IMR-90 (cell line): ENCODE data around the gene DNAJB12. TPM values are rescaled to one million over a fixed set of nuclear protein-coding genes. Genes with fewer than 3 reads are reported as not detected.

Source experiments
- ATAC-seq: fragments of 200-7000 bp; cut with Tn5 transposase; 2 replicates; pipeline ENCODE4 v1.9.1; 2020; ENCODE audit warnings: low read depth, mild to moderate bottlenecking, moderate library complexity
- BruUV-seq: library from RNA; stranded (reverse); fragments of 400-500 nt; replicated peaks from 2 replicates; lab custom pipeline; 2021; lab: Mats Ljungman, UMichigan
- CTCF ChIA-PET: fragments of 300-600 bp; formaldehyde crosslinking; extraction: SDS; loops from one replicate; lab custom pipeline; 2021; ENCODE audit warnings: antibody characterized with exemption; lab: Yijun Ruan, JAX
- POLR2A ChIA-PET: fragments of 300-600 bp; sonication (Branson Sonifier 250); formaldehyde crosslinking; loops from one replicate; lab custom pipeline; 2022; ENCODE audit warnings: antibody characterized with exemption; ENCODE audit not compliant: unreplicated experiment; lab: Charles Lee
- DNase-seq: peaks from one replicate; pipeline ENCODE4 v3.0.0; 2013
- H2AFZ ChIP-seq: replicated peaks from 2 replicates; pipeline ENCODE3; 2013; ENCODE audit warnings: low read length, mild to moderate bottlenecking; ENCODE audit not compliant: poor library complexity
- H2AK5ac ChIP-seq: 2 replicates; pipeline ENCODE4 v1.6.1; 2013; ENCODE audit warnings: low read depth, low read length, inconsistent platforms
- H2AK9ac ChIP-seq: replicated peaks from 2 replicates; pipeline ENCODE3; 2013; ENCODE audit warnings: mild to moderate bottlenecking, low read depth, low read length, moderate library complexity; ENCODE audit not compliant: poor library complexity
- H2BK120ac ChIP-seq: 2 replicates; pipeline ENCODE4 v1.6.1; 2013; ENCODE audit warnings: low read depth, low read length, inconsistent platforms
- H2BK15ac ChIP-seq: 3 replicates; pipeline ENCODE4 v1.6.1; 2013; ENCODE audit warnings: low read depth, low read length, inconsistent platforms
- H2BK20ac ChIP-seq: 2 replicates; pipeline ENCODE4 v1.6.1; 2013; ENCODE audit warnings: low read depth, mild to moderate bottlenecking, inconsistent platforms, low read length, moderate library complexity
- H2BK5ac ChIP-seq: 2 replicates; pipeline ENCODE4 v1.6.1; 2013; ENCODE audit warnings: mild to moderate bottlenecking, low read depth, low read length, inconsistent platforms; ENCODE audit not compliant: poor library complexity, severe bottlenecking
- H3K14ac ChIP-seq: replicated peaks from 2 replicates; pipeline ENCODE4 v1.6.1; 2013; ENCODE audit warnings: low read depth, low read length, inconsistent platforms
- H3K18ac ChIP-seq: 2 replicates; pipeline ENCODE4 v1.6.1; 2013; ENCODE audit warnings: low read depth, low read length, control low read depth
- H3K23ac ChIP-seq: 2 replicates; pipeline ENCODE4 v1.6.1; 2013; ENCODE audit warnings: low read depth, low read length, inconsistent platforms
- H3K27ac ChIP-seq: 2 replicates; pipeline ENCODE4 v1.5.1; 2013; ENCODE audit warnings: mild to moderate bottlenecking, control low read depth, low read length; ENCODE audit not compliant: insufficient read depth
- H3K27me3 ChIP-seq: 2 replicates; pipeline ENCODE4 v1.6.1; 2013; ENCODE audit warnings: low read length; ENCODE audit not compliant: control insufficient read depth, insufficient read depth
- H3K36me3 ChIP-seq: 2 replicates; pipeline ENCODE4 v1.6.1; 2013; ENCODE audit warnings: low read length, mixed read lengths; ENCODE audit not compliant: control insufficient read depth, insufficient read depth
- H3K4ac ChIP-seq: 2 replicates; pipeline ENCODE4 v1.6.1; 2013; ENCODE audit warnings: low read depth, low read length, inconsistent platforms
- H3K4me1 ChIP-seq: 2 replicates; pipeline ENCODE4 v1.6.1; 2013; ENCODE audit warnings: low read length, mixed read lengths; ENCODE audit not compliant: control insufficient read depth, insufficient read depth
- H3K4me2 ChIP-seq: 2 replicates; pipeline ENCODE4 v1.6.1; 2013; ENCODE audit warnings: low read depth, mild to moderate bottlenecking, control low read depth, low read length, moderate library complexity
- H3K4me3 ChIP-seq: 2 replicates; pipeline ENCODE4 v1.5.1; 2013; ENCODE audit warnings: low read depth, mild to moderate bottlenecking, control low read depth, low read length, moderate library complexity; ENCODE audit not compliant: insufficient read depth
- H3K56ac ChIP-seq: 2 replicates; pipeline ENCODE4 v1.6.1; 2013; ENCODE audit warnings: low read length, inconsistent platforms; ENCODE audit not compliant: insufficient read depth; ENCODE audit errors: extremely low read depth
- H3K79me1 ChIP-seq, 2 experiments: 2 replicates each; pipeline ENCODE4 v1.6.1; 2013; ENCODE audit warnings: low read length in 2 of 2, inconsistent platforms in 1 of 2, low read depth in 1 of 2
- H3K9ac ChIP-seq: 2 replicates; pipeline ENCODE4 v1.6.1; 2013; ENCODE audit warnings: low read depth, low read length, control low read depth
- H3K9me1 ChIP-seq: 2 replicates; pipeline ENCODE4 v1.6.1; 2013; ENCODE audit warnings: low read length, inconsistent platforms; ENCODE audit not compliant: insufficient read depth
- H3K9me3 ChIP-seq: 2 replicates; pipeline ENCODE4 v1.6.1; 2013; ENCODE audit warnings: low read length; ENCODE audit not compliant: control insufficient read depth, insufficient read depth
- H4K20me1 ChIP-seq: 2 replicates; pipeline ENCODE4 v1.6.1; 2013; ENCODE audit warnings: low read length, inconsistent platforms; ENCODE audit not compliant: insufficient read depth
- H4K5ac ChIP-seq: 2 replicates; pipeline ENCODE4 v1.6.1; 2013; ENCODE audit warnings: mild to moderate bottlenecking, low read depth, low read length, control low read depth
- H4K8ac ChIP-seq, 2 experiments: 2 replicates each; pipeline ENCODE4 v1.6.1; 2013; ENCODE audit warnings: low read depth in 2 of 2, low read length in 2 of 2, control low read depth in 1 of 2, inconsistent platforms in 1 of 2
- H4K91ac ChIP-seq: 2 replicates; pipeline ENCODE4 v1.6.1; 2013; ENCODE audit warnings: low read depth, low read length, inconsistent platforms; ENCODE audit not compliant: insufficient read depth
- CEBPB ChIP-seq: IDR thresholded peaks from 2 replicates; pipeline ENCODE4 v1.6.1; 2012; ENCODE audit warnings: low read depth, low read length, improper control_type of control experiment
- CHD1 ChIP-seq: IDR thresholded peaks from 2 replicates; pipeline ENCODE4 v1.6.1; 2012; ENCODE audit warnings: low read depth, low read length, improper control_type of control experiment
- CTCF ChIP-seq: conservative IDR thresholded peaks from 2 replicates; pipeline ENCODE4 v1.5.1; 2012; ENCODE audit warnings: mild to moderate bottlenecking, low read depth, low read length, improper control_type of control experiment
- MXI1 ChIP-seq: IDR thresholded peaks from 2 replicates; pipeline ENCODE4 v1.6.1; 2012; ENCODE audit warnings: low read depth, mild to moderate bottlenecking, low read length, moderate library complexity, borderline replicate concordance
- NFE2L2 ChIP-seq: fragments of 150-350 bp; IDR thresholded peaks from 2 replicates; pipeline ENCODE4 v1.6.1; 2016; ENCODE audit warnings: low read depth, mild to moderate bottlenecking, low read length
- RFX5 ChIP-seq: IDR thresholded peaks from 2 replicates; pipeline ENCODE4 v1.8.0; 2012; ENCODE audit warnings: low read depth, mild to moderate bottlenecking, low read length, moderate library complexity
- WGBS, 2 experiments: methylation state at CpG; one replicate each; pipeline versions ENCODE4 v1.1.5 to v1.1.7; 2013; ENCODE audit warnings: missing lambda C conversion rate in 2 of 2; ENCODE audit not compliant: insufficient read length in 1 of 2; ENCODE audit errors: extremely low coverage in 2 of 2; 5-methylcytosine and 5-hydroxymethylcytosine counted together
- dilution Hi-C: fragments of 300-500 bp; cut with HindIII; formaldehyde crosslinking; loops from one replicate; pipeline ENCODE4 v1.14.3; 2018; ENCODE audit warnings: low sequenced_read_pairs; ENCODE audit not compliant: unreplicated experiment
- in situ Hi-C: fragments of 300-500 bp; cut with MboI; formaldehyde crosslinking; loops from 3 replicates; pipeline ENCODE4 v1.14.3; 2019; ENCODE audit warnings: low sequenced_read_pairs, inconsistent platforms, mixed read lengths
- intact Hi-C: fragments of 100-400 bp; cut with micrococcal nuclease; formaldehyde crosslinking; loops from 2 replicates; pipeline ENCODE4 v1.10.0; 2022
- polyA plus RNA-seq, 3 experiments: library from polyadenylated mRNA; depleted of rRNA; stranded (reverse); fragments of >200 nt; gene quantifications; 2 replicates each; pipeline ENCODE4 v1.2.3, GENCODE V29; 2012; ENCODE audit warnings: low replicate concordance in 1 of 3
- total RNA-seq: library from RNA; depleted of rRNA; stranded (reverse); fragments of >200 nt; gene quantifications from 2 replicates; pipeline ENCODE4 v1.2.3, GENCODE V29; 2012

Gene DNAJB12
- total and polyA plus RNA-seq, 2 of the 4 experiments (the other 2 are of a cell fraction) = 18.3 to 24.0 TPM

GRCh38 chr10:72315611-72316385 lies 38.9 kb downstream of the DNAJB12 start:
- Histone ChIP-seq H3K27ac (peak overlapping the region; percentile 33; the same call in 1 of the 2 replicates), H3K36me3 (no peaks in the 10 kb centered on the region), H3K56ac (no peak overlapping the region), H3K9me1 (peaks cover 7% of the 10 kb centered on the region; the same call in 1 of the 2 replicates), H3K4me2 (no peak overlapping the region), H3K4ac (peak overlapping the region; percentile 57), H3K9me3 (no peaks in the 10 kb centered on the region), H4K20me1 (no peaks in the 10 kb centered on the region), H2BK5ac (peak overlapping the region; percentile 30), H2AFZ (peak overlapping the region; percentile 69), H4K8ac (peak overlapping the region in 1 of 2 experiments; percentile 59; a peak in 2 of 4 replicates), H3K23ac (no peak overlapping the region), H3K9ac (no peak overlapping the region), H2BK15ac (peak overlapping the region; percentile 84; the same call in 2 of the 3 replicates), H3K27me3 (no peaks in the 10 kb centered on the region), H4K5ac (0 out of 2 replicates have a peak overlapping the region, but pooled peaks have one; percentile 36), H3K79me1 (peaks cover 0 to 9% of the 10 kb centered on the region in 2 experiments; a peak in 2 of 4 replicates), H3K4me3 (no peak overlapping the region), H2AK9ac (peak overlapping the region; percentile 49), H2BK20ac (peak overlapping the region; percentile 20; the same call in 1 of the 2 replicates), H3K4me1 (peaks cover 24% of the 10 kb centered on the region), H3K14ac (peak overlapping the region; percentile 47; the same call in 1 of the 2 replicates), H4K91ac (peak overlapping the region; percentile 64), H2BK120ac (peak overlapping the region; percentile 35), H3K18ac (peak overlapping the region; percentile 9; the same call in 1 of the 2 replicates), H2AK5ac (peak overlapping the region; percentile 84)
- ATAC-seq = no peak
- DNase-seq = peak; percentile 52
- ChIA-PET POLR2A (no interaction called here), CTCF (interaction anchor here (0.6 kb wide), 1 partner anchor 64 kb away, joined by 3 read pairs; no protein-coding TSS in a partner anchor)
- in situ Hi-C loops = no loop called here
- dilution Hi-C loops = no loop called here
- intact Hi-C loops = no loop called here
- BruUV-seq = no TSS peak
- WGBS, 2 experiments = no CpG with 5 or more reads among the region's 2 CpGs
- no peak for TF ChIP-seq RFX5
- TF ChIP-seq CEBPB = peak; percentile 25; the same call in 1 of the 2 replicates
- no peak for TF ChIP-seq MXI1
- no peak for TF ChIP-seq CTCF
- TF ChIP-seq CHD1 = no peak
- TF ChIP-seq NFE2L2 = no peak
